Motor neuron (in vitro differentiated cells): ENCODE measurements around the gene ARMC2. TPM values are rescaled to one million over a fixed set of nuclear protein-coding genes. Genes with fewer than 3 reads are reported as not detected.
"Not testable (repeated sequence)": the region's sequence is repeated elsewhere in the genome, so short reads cannot be mapped to it uniquely, and the experiment has no call there.

Source experiments
- ATAC-seq, 8 experiments: fragments of 200-7000 bp; cut with Tn5 transposase; replicated peaks in 6 of 8; 2 replicates each; pipeline ENCODE4 v1.8.0; 2021; ENCODE audit warnings: mild to moderate bottlenecking in 8 of 8, moderate library complexity in 8 of 8
- H3K27ac ChIP-seq, 2 donors: fragments of 250-450 bp; sonication (Bioruptor Pico); 2 replicates each; pipeline ENCODE4 v1.9.0; 2021; ENCODE audit warnings: antibody characterized with exemption in 2 of 2, mild to moderate bottlenecking in 2 of 2, moderate library complexity in 1 of 2
- H3K4me1 ChIP-seq, 2 donors: fragments of 250-450 bp; sonication (Bioruptor Pico); replicated peaks in 1 of 2; 2 replicates each; pipeline ENCODE4 v1.6.1; 2021; ENCODE audit warnings: antibody characterized with exemption in 2 of 2, mild to moderate bottlenecking in 2 of 2, moderate library complexity in 1 of 2
- H3K4me3 ChIP-seq, 5 donors: fragments of 250-450 bp; sonication (Bioruptor Pico); 2 replicates each; pipeline ENCODE4 v1.9.0; 2021; ENCODE audit warnings: antibody characterized with exemption in 5 of 5, mild to moderate bottlenecking in 5 of 5, moderate library complexity in 4 of 5
- WGBS, 10 experiments: fragments of 450-650 bp; shearing (Covaris generic); methylation state at CpG; one replicate each; pipeline ENCODE4 v1.0.0; 2022; 5-methylcytosine and 5-hydroxymethylcytosine counted together
- in situ Hi-C, 9 experiments: fragments of 400-800 bp; cut with MboI; loops; one replicate each; pipeline ENCODE4 v1.15.0; 2021; ENCODE audit warnings: low sequenced_read_pairs in 9 of 9, low pct_unique_long_range_greater_than_20kb in 2 of 9; ENCODE audit not compliant: unreplicated experiment in 9 of 9
- total RNA-seq, 8 experiments: library from RNA; unstranded; fragments of 300-600 nt; gene quantifications; 2 replicates each; pipeline versions ENCODE4 v1.2.3 to v1.2.4, GENCODE V29; 2022

ARMC2 gene
- total RNA-seq, 8 experiments from 2014 or later = 1.1 to 22.4 (median 6.1) TPM

GRCh38 chr6:108875161-108875555 lies 26.9 kb downstream of the ARMC2 start:
- H3K4me1 ChIP-seq = no peaks in the 10 kb centered on the region
- H3K4me3 ChIP-seq = no peak overlapping the region
- H3K27ac ChIP-seq = no peak overlapping the region
- ATAC-seq = no peak
- in situ Hi-C loops = loop anchor here in 3 of 9 experiments (25.0 kb wide), 1 partner anchor 338 kb away; no protein-coding TSS in a partner anchor

GRCh38 chr6:108877046-108877751 lies 29.0 kb downstream of the ARMC2 start:
- no peaks in the 10 kb centered on the region for H3K4me1 ChIP-seq
- no peak overlapping the region for H3K27ac ChIP-seq
- no peak overlapping the region for H3K4me3 ChIP-seq
- WGBS, 10 experiments = 6 to 66% (median 45%) methylated on average over 2 to 7 of the region's 7 CpGs
- no peak for ATAC-seq
- in situ Hi-C loops = loop anchor here in 3 of 9 experiments (25.0 kb wide), 1 partner anchor 340 kb away; no protein-coding TSS in a partner anchor

DNA sequence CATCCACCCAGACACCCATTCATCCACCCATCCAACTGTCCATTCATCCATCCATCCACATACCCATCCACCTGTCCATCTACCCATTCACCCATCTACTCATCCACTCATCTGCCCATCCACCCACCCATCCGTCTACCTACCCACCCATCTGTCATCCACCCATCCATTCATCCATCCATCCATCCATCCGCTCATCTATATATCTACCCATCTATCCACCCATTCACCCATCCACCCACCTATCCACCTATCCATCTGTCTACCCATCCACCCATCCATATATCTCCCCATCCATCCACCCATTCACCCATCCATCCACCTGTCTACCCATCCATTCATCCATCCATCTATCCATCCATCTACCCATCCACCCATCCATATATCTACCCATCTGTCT lies 30.7 kb downstream of the ARMC2 start:
- 80 to 100% (median 95%) methylated on average over 1 to 2 of the region's 2 CpGs; no CpG with 5 or more reads in 4 of the 10 experiments for WGBS, 10 experiments
- in situ Hi-C loops = loop anchor here in 3 of 9 experiments (25.0 kb wide), 1 partner anchor 342 kb away; no protein-coding TSS in a partner anchor
- ATAC-seq = no peak

GRCh38 chr6:108883172-108883571 lies 35.0 kb downstream of the ARMC2 start:
- in situ Hi-C loops = loop anchor here in 3 of 9 experiments (25.0 kb wide), 1 partner anchor 346 kb away; no protein-coding TSS in a partner anchor
- no peak overlapping the region for H3K27ac ChIP-seq
- no peak for ATAC-seq
- H3K4me3 ChIP-seq = no peak overlapping the region
- no peaks in the 10 kb centered on the region for H3K4me1 ChIP-seq
- 83 to 100% (median 100%) methylated on average over 1 of the region's 1 CpG; no CpG with 5 or more reads in 1 of the 10 experiments for WGBS, 10 experiments

More for the DNA sequence above, 30.7 kb downstream of the ARMC2 start:
- H3K4me3 ChIP-seq = no peak overlapping the region
- no peaks in the 10 kb centered on the region for H3K4me1 ChIP-seq
- H3K27ac ChIP-seq = no peak overlapping the region

GRCh38 chr6:108884211-108885059 lies 36.2 kb downstream of the ARMC2 start:
- no peaks in the 10 kb centered on the region for H3K4me1 ChIP-seq
- 60 to 94% (median 83%) methylated on average over 1 to 7 of the region's 9 CpGs; no CpG with 5 or more reads in 1 of the 10 experiments for WGBS, 10 experiments
- ATAC-seq = no peak
- H3K4me3 ChIP-seq = no peak overlapping the region
- H3K27ac ChIP-seq = no peak overlapping the region
- in situ Hi-C loops = loop anchor here in 3 of 9 experiments (25.0 kb wide), 1 partner anchor 347 kb away; no protein-coding TSS in a partner anchor

DNA sequence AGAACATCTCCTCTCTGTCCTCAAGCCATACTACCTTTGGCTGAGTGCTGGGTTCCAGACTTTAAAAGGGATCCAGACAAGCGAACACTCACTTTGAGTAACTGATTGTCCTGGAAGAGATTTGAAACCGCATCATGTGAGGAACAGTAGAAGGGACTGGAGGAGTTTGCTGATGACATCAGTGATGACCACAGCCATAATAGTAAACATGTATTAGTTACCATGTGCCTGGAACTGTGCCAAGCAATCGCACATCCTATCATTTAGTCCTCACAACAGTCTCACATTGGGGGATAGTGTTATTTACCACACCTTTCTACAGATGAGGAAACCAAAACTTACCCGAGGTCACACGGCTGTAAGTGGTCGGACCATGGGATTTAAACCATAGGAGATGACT lies 39.8 kb downstream of the ARMC2 start:
- Histone ChIP-seq H3K4me3 (no peak overlapping the region), H3K4me1 (no peaks in the 10 kb centered on the region), H3K27ac (no peak overlapping the region)
- in situ Hi-C loops = loop anchor here in 3 of 9 experiments (25.0 kb wide), 1 partner anchor 351 kb away; no protein-coding TSS in a partner anchor
- WGBS, 10 experiments = 83 to 100% (median 91%) methylated on average over 1 to 6 of the region's 6 CpGs; no CpG with 5 or more reads in 1 of the 10 experiments
- no peak for ATAC-seq

GRCh38 chr6:108888745-108889144 lies 40.5 kb downstream of the ARMC2 start:
- H3K27ac ChIP-seq = no peak overlapping the region
- no peak overlapping the region for H3K4me3 ChIP-seq
- H3K4me1 ChIP-seq = no peaks in the 10 kb centered on the region
- 88 to 100% (median 100%) methylated on average over 1 to 2 of the region's 2 CpGs; no CpG with 5 or more reads in 3 of the 10 experiments for WGBS, 10 experiments
- no peak for ATAC-seq
- in situ Hi-C loops = loop anchor here in 3 of 9 experiments (25.0 kb wide), 1 partner anchor 351 kb away; no protein-coding TSS in a partner anchor

DNA sequence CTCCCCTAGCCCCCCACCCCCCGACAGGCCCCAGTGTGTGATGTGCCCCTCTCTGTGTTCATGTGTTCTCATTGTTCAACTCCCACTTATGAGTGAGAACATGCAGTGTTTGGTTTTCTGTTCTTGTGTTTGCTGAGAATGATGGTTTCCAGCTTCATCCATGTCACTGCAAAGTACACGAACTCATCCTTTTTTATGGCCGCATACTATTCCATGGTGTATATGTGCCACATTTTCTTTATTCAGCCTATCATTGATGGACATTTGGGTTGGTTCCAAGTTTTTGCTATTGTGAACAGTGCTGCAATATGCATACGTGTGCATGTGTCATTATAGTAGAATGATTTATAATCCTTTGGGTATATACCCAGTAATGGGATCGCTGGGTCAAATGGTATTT lies 42.7 kb downstream of the ARMC2 start:
- in situ Hi-C loops = loop anchor here in 4 of 9 experiments (10.0 to 25.0 kb wide), 2 partner anchors 174 to 354 kb away; no protein-coding TSS in a partner anchor
- H3K27ac ChIP-seq, H3K4me1 ChIP-seq, ATAC-seq, H3K4me3 ChIP-seq: not testable (repeated sequence)
- 20 to 100% (median 94%) methylated on average over 1 to 3 of the region's 5 CpGs; no CpG with 5 or more reads in 5 of the 10 experiments for WGBS, 10 experiments

DNA sequence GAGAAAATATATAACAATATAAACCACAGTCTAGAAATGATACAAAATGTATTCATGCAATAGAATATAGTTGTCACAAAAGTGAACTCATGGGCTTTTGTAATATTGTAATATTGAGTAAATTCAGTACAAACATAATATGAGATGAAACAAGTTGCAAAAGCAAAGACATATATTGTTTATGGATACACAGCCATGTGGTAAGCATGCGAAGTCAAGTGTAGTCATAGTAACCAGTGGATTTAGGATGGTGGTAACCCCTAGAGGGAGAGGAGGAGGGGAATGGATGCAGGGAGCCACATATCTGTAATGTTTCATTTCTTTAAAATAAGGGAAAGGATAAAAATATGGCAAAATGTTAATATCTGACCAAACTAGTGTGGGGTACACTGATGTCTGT lies 47.3 kb downstream of the ARMC2 start:
- in situ Hi-C loops = loop anchor here in 4 of 9 experiments (10.0 to 25.0 kb wide), 2 partner anchors 169 to 358 kb away; no protein-coding TSS in a partner anchor
- no peak overlapping the region for H3K4me3 ChIP-seq
- 73 to 100% (median 100%) methylated on average over 1 of the region's 1 CpG; no CpG with 5 or more reads in 3 of the 10 experiments for WGBS, 10 experiments
- H3K27ac ChIP-seq = no peak overlapping the region
- H3K4me1 ChIP-seq = no peaks in the 10 kb centered on the region
- no peak for ATAC-seq

- Histone ChIP-seq H3K4me3 (no peak overlapping the region), H3K4me1 (no peaks in the 10 kb centered on the region), H3K27ac (no peak overlapping the region)
- WGBS, 10 experiments = 20 to 100% (median 88%) methylated on average over 1 to 3 of the region's 3 CpGs
- in situ Hi-C loops = loop anchor here in 4 of 9 experiments (10.0 to 25.0 kb wide), 2 partner anchors 169 to 359 kb away; no protein-coding TSS in a partner anchor
- peak in 1 of 8 experiments; percentile 10 for ATAC-seq
These were observed 48.0 kb downstream of the ARMC2 start for GRCh38 chr6:108896111-108896661.

DNA sequence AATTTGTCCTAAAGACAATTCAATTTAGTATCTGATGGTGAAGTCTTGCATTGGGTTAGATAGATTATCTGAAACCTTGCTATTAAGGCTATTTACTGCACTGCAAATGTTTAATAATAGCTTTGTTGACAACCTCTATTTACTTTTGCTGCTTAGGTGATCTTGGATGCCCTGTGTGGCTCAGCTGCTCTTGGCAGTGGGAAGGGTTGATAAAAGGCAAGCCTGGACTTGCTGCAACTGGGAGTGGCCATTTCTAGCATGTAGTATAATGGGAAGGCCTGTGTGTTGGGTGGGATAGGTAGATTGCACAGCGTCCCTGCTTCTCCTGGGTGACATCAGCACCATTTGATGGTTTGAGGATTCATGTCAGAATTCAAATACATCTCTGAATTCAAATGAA lies 49.1 kb downstream of the ARMC2 start:
- in situ Hi-C loops = loop anchor here in 4 of 9 experiments (10.0 to 25.0 kb wide), 2 partner anchors 167 to 360 kb away; no protein-coding TSS in a partner anchor
- Histone ChIP-seq H3K4me1 (no peaks in the 10 kb centered on the region), H3K4me3 (no peak overlapping the region), H3K27ac (no peak overlapping the region)
- WGBS, 10 experiments = 22 to 80% (median 33%) methylated on average over 1 of the region's 1 CpG; no CpG with 5 or more reads in 5 of the 10 experiments
- peak in 4 of 8 experiments; percentile 62 to 99 (median 94) for ATAC-seq

DNA sequence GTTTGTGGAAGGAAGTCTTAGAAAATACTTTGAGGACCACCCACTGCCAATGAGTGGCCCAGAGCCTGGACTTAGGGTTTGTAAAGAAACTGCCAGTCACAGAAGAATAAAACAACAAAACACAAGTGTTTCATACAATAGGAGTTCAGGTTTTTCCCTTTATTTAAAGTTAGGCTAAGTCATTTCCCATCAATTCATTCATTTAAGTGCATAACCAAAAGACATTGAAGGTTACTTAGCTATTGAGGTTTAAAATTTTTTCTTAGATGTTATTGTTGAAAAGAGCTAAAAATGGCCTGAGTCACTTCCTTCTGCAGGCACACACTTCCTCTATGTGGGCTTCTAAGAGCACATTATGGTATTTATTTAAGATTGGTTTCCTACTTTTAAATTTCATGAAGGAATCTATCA lies 54.2 kb downstream of the ARMC2 start:
- ATAC-seq = no peak
- no peak overlapping the region for H3K27ac ChIP-seq
- in situ Hi-C loops = loop anchor here in 1 of 9 experiments (25.0 kb wide), 1 partner anchor 160 kb away; no protein-coding TSS in a partner anchor
- H3K4me1 ChIP-seq = no peaks in the 10 kb centered on the region
- no peak overlapping the region for H3K4me3 ChIP-seq
